Tibial artery (tissue), 4 donors: ENCODE data around the gene STXBP4.

Source experiments
- DNase-seq, 2 donors: peaks; one replicate each; pipeline ENCODE4 v3.0.0-alpha.2; 2019
- H3K27ac ChIP-seq, 2 donors: fragments of 200-600 bp; sonication (generic) in 1 of 2; 1 replicate in 1 of 2; 2 replicates in 1 of 2; pipeline ENCODE4 v1.5.1; 2018 to 2019; ENCODE audit warnings: mild to moderate bottlenecking in 1 of 2
- H3K27me3 ChIP-seq, 2 donors: fragments of 200-600 bp; sonication (generic) in 1 of 2; one replicate each; pipeline versions ENCODE4 v1.5.1 to v1.6.0; 2016 to 2019
- H3K36me3 ChIP-seq, 3 donors: fragments of 200-600 bp; sonication (generic) in 2 of 3; one replicate each; pipeline ENCODE4 v1.5.1; 2016 to 2019; ENCODE audit warnings: mild to moderate bottlenecking in 2 of 3
- H3K4me1 ChIP-seq, 4 donors: fragments of 200-600 bp; sonication (generic) in 2 of 4; 1 replicate in 3 of 4; 2 replicates in 1 of 4; pipeline ENCODE4 v1.5.1; 2016 to 2019
- H3K4me3 ChIP-seq, 2 donors: fragments of 200-600 bp; sonication (generic) in 1 of 2; 1 replicate in 1 of 2; 2 replicates in 1 of 2; pipeline ENCODE4 v1.5.1; 2018 to 2019; ENCODE audit warnings: mild to moderate bottlenecking in 2 of 2
- H3K9me3 ChIP-seq, 3 donors: fragments of 200-600 bp; sonication (generic) in 1 of 3; one replicate each; pipeline ENCODE4 v1.5.1; 2016 to 2019
- intact Hi-C: fragments of 100-400 bp; cut with DNase I; formaldehyde crosslinking; loops from one replicate; pipeline ENCODE4 v1.15.0; 2023; ENCODE audit warnings: low total_unique reads
- TF ChIP-seq, protein P1 (sequence below), 2 experiments: fragments of 200-600 bp in 1 of 2; fragments of 450-650 bp in 1 of 2; IDR thresholded peaks; one replicate each; pipeline ENCODE4 v1.5.1; 2017 to 2019; ENCODE audit warnings: antibody characterized with exemption in 2 of 2, mild to moderate bottlenecking in 1 of 2, moderate library complexity in 1 of 2

Gene STXBP4

DNA sequence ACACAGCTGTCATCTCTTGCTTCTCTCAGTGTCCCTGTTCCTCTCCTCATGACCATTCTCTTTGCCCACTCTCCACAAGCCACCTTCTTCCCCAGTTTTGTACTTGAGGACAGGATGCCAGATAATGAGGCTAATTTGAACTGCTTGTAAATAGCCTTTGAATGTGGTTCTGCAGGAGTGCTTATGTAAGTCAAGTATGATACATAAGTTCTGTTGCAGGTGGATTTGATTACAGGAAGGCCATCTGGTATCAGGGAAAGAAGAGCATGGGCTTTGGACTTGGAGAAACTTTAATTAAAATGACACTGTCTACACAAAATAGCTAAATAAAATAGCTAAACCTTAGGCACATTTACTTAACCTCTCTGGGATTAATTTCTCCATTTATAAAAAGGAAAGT lies 176.0 kb downstream of the STXBP4 start:
- Histone ChIP-seq H3K27me3 (no peaks in the 10 kb centered on the region), H3K36me3 (peaks cover 0 to 10% (median 6%) of the 10 kb centered on the region in 3 donors), H3K27ac (no peak overlapping the region), H3K4me3 (no peak overlapping the region), H3K4me1 (no peaks in the 10 kb centered on the region), H3K9me3 (no peaks in the 10 kb centered on the region)
- DNase-seq: no peak
- TF ChIP-seq, protein P1, sequence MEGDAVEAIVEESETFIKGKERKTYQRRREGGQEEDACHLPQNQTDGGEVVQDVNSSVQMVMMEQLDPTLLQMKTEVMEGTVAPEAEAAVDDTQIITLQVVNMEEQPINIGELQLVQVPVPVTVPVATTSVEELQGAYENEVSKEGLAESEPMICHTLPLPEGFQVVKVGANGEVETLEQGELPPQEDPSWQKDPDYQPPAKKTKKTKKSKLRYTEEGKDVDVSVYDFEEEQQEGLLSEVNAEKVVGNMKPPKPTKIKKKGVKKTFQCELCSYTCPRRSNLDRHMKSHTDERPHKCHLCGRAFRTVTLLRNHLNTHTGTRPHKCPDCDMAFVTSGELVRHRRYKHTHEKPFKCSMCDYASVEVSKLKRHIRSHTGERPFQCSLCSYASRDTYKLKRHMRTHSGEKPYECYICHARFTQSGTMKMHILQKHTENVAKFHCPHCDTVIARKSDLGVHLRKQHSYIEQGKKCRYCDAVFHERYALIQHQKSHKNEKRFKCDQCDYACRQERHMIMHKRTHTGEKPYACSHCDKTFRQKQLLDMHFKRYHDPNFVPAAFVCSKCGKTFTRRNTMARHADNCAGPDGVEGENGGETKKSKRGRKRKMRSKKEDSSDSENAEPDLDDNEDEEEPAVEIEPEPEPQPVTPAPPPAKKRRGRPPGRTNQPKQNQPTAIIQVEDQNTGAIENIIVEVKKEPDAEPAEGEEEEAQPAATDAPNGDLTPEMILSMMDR (IDR thresholded peaks at IDR 0.05): no peak
- intact Hi-C loops: no loop called here

DNA sequence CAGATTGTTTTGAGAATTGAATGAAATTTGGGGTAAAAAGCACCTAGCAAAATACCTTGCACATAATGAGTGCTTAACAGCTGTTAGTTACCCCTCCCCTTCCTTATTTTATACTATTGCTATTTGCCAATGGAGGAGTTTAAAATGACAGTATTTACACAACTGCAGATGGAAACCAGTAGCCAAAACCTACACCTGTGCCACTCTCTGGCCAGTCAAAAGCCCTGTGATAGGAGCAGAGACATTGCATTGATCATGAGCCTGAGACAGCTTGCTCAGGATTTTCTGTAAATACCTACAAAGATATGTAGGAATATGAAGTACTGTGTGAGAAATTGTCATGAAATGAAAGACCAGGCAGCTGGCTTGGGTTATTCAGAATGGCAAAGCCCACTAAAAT lies 180.9 kb downstream of the STXBP4 start:
- TF ChIP-seq, protein P1 (IDR thresholded peaks at IDR 0.05): no peak
- DNase-seq: no peak
- Histone ChIP-seq H3K27ac (no peak overlapping the region), H3K27me3 (no peaks in the 10 kb centered on the region), H3K4me3 (no peak overlapping the region), H3K4me1 (no peaks in the 10 kb centered on the region), H3K9me3 (no peaks in the 10 kb centered on the region), H3K36me3 (no peaks in the 10 kb centered on the region)
- intact Hi-C loops: no loop called here

DNA sequence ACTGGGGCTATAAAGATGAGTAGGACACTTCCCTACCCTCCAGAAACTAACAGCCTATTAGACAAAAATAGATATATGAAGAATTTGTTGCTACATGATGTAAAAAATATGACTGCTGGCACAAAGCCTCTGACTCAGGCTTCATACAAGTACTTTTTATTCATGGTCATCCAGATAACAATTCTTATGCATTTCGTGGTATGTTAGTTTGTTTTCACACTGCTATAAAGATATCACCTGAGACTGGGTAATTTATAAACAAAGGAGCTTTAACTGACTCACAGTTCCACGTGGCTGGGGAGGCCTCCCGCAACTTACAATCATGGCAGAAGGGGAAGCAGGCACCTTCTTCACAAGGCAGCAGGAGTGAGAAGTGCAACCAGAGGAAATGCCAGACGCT lies 183.7 kb downstream of the STXBP4 start:
- TF ChIP-seq, protein P1 (IDR thresholded peaks at IDR 0.05): no peak
- intact Hi-C loops: loop anchor here (10.0 kb wide), 1 partner anchor 63 kb away; no protein-coding TSS in a partner anchor
- Histone ChIP-seq H3K4me3 (no peak overlapping the region), H3K36me3 (no peaks in the 10 kb centered on the region), H3K9me3 (no peaks in the 10 kb centered on the region), H3K27ac (no peak overlapping the region), H3K4me1 (no peaks in the 10 kb centered on the region), H3K27me3 (no peaks in the 10 kb centered on the region)
- no peak for DNase-seq

DNA sequence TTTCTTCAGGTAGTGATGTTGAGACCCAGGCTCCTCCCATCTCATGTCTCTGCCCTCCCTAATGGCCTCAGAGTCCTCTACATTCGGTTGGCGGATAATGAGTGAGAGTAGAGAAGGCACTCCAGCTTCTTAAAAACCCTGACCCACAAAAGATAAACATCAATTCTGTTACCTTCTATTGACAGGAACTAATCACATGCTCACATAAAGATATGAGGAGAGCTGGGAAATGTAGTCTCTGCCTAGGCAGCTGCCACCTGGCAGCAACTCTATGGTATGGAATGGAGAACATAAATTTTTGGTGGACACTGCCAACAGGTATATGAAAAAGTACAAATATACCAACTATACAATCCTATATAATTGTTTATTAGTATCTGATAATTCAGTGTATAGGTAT lies 185.5 kb downstream of the STXBP4 start:
- H3K4me3 ChIP-seq: no peak overlapping the region
- H3K36me3 ChIP-seq: no peaks in the 10 kb centered on the region
- H3K27ac ChIP-seq: no peak overlapping the region
- TF ChIP-seq, protein P1 (IDR thresholded peaks at IDR 0.05): no peak
- H3K4me1 ChIP-seq: no peaks in the 10 kb centered on the region
- DNase-seq: no peak
- no peaks in the 10 kb centered on the region for H3K9me3 ChIP-seq
- H3K27me3 ChIP-seq: no peaks in the 10 kb centered on the region
- intact Hi-C loops: loop anchor here (10.0 kb wide), 1 partner anchor 61 kb away; no protein-coding TSS in a partner anchor

DNA sequence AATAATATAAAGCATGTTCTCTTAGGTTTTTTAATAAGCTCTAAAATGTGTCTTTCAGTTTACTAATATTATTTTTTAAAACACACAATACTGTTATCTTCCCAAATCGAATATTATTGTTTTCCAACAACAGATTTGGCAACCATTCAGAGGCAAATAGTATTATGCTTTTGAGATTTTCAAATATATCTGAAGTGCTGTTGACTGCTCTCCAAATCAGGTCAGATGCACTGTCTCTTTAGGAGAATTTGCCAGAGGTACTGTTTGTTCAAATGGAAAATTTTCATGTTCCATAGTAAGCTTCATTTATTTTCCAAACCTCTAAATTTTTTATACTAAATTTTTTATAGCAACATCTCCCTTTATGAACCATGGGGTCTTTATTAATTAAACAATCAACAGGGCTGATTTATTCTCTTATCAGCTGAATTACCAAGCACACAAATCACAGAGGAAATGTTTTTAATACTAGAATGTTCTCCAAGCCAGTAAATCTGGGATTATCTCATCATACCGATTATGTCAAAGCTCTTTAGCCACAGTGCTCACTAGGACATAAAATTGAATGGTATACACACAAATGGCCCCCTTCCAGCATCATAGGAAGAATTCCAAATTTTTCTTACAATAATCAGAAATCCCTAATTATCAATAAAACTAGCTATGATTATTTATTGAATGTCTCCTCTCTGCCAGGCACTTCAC lies 187.4 kb downstream of the STXBP4 start:
- H3K27me3 ChIP-seq: no peaks in the 10 kb centered on the region
- H3K4me3 ChIP-seq: no peak overlapping the region
- H3K27ac ChIP-seq: no peak overlapping the region
- H3K4me1 ChIP-seq: no peaks in the 10 kb centered on the region
- H3K9me3 ChIP-seq: no peaks in the 10 kb centered on the region
- intact Hi-C loops: loop anchor here (10.0 kb wide), 1 partner anchor 59 kb away; no protein-coding TSS in a partner anchor
- no peak for DNase-seq
- TF ChIP-seq, protein P1 (IDR thresholded peaks at IDR 0.05): no peak
- peaks cover 5 to 11% (median 6%) of the 10 kb centered on the region in 3 donors for H3K36me3 ChIP-seq
